Skeletal muscle tissue (tissue), 4 donors: Measurements from ENCODE around the gene BTG1. TPM values are rescaled to one million over a fixed set of nuclear protein-coding genes. Genes with fewer than 3 reads are reported as not detected.

Experiments
- H3K27ac ChIP-seq: one replicate; pipeline ENCODE4 v1.7.0; 2013; ENCODE audit warnings: mild to moderate bottlenecking, low read depth, low read length, inconsistent platforms
- H3K27me3 ChIP-seq, 3 donors: one replicate each; pipeline ENCODE4 v1.7.0; 2013; ENCODE audit warnings: low read length in 3 of 3; ENCODE audit not compliant: control insufficient read depth in 3 of 3, insufficient read depth in 3 of 3
- H3K36me3 ChIP-seq, 3 donors: one replicate each; pipeline ENCODE4 v1.7.0; 2013; ENCODE audit warnings: low read length in 3 of 3; ENCODE audit not compliant: control insufficient read depth in 3 of 3, insufficient read depth in 3 of 3
- H3K4me1 ChIP-seq, 3 donors: one replicate each; pipeline ENCODE4 v1.7.0; 2013; ENCODE audit warnings: low read length in 3 of 3, mild to moderate bottlenecking in 3 of 3; ENCODE audit not compliant: control insufficient read depth in 3 of 3, insufficient read depth in 3 of 3
- H3K4me3 ChIP-seq, 3 donors: one replicate each; pipeline ENCODE4 v1.7.0; 2013; ENCODE audit warnings: low read length in 3 of 3
- H3K9ac ChIP-seq, 3 donors: one replicate each; pipeline ENCODE4 v1.7.0; 2013; ENCODE audit warnings: low read length in 3 of 3, mild to moderate bottlenecking in 3 of 3, moderate library complexity in 2 of 3, low read depth in 1 of 3
- H3K9me3 ChIP-seq, 3 donors: one replicate each; pipeline ENCODE4 v1.7.0; 2013; ENCODE audit warnings: low read length in 3 of 3; ENCODE audit not compliant: control insufficient read depth in 3 of 3
- total RNA-seq: library from RNA; depleted of rRNA; stranded (reverse); fragments of >200 nt; gene quantifications from one replicate; pipeline ENCODE4 v1.2.3, GENCODE V29; 2014
- donor health status: Osteomylitis.

BTG1 gene
- total RNA-seq, 1 donor from 2014 or later = 26.1 TPM

GRCh38 chr12:92123780-92124688 is 21.6 kb downstream of the BTG1 start:
- Histone ChIP-seq H3K4me1 (no peaks in the 10 kb centered on the region), H3K9me3 (peaks cover 0 to 3% (median 0%) of the 10 kb centered on the region in 3 donors), H3K27ac (no peak overlapping the region)

GRCh38 chr12:92122941-92123779 is 22.5 kb downstream of the BTG1 start:
- Histone ChIP-seq H3K27me3 (no peaks in the 10 kb centered on the region), H3K4me3 (no peak overlapping the region), H3K27ac (no peak overlapping the region), H3K9me3 (peaks cover 0 to 3% (median 0%) of the 10 kb centered on the region in 3 donors), H3K36me3 (no peaks in the 10 kb centered on the region), H3K4me1 (no peaks in the 10 kb centered on the region), H3K9ac (no peak overlapping the region)

More at GRCh38 chr12:92123780-92124688, 21.6 kb downstream of the BTG1 start:
- Histone ChIP-seq H3K4me3 (no peak overlapping the region), H3K9ac (no peak overlapping the region), H3K36me3 (no peaks in the 10 kb centered on the region), H3K27me3 (no peaks in the 10 kb centered on the region)

DNA sequence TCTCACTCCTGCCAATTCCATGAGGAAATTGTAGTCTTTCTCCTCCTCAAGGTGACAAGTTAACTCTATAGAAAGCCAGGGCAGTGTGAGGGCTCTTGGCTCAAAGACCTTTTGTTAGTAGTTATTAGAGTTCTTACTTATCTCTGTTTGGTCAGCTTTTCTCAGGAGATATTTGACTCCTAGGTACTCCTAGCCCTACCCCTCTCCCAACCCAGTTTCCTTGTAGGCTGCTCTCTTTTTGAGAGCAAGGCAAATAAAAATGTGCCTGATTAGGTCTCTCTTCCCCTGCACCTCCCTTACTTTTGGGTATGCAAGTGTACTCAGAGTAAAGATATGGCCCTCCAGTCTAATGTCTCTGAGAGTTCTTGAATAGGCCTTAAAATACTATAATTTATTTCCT is 23.8 kb downstream of the BTG1 start:
- no peaks in the 10 kb centered on the region for H3K36me3 ChIP-seq
- no peaks in the 10 kb centered on the region for H3K4me1 ChIP-seq
- H3K27me3 ChIP-seq = no peaks in the 10 kb centered on the region
- peaks cover 0 to 3% (median 0%) of the 10 kb centered on the region in 3 donors for H3K9me3 ChIP-seq
- H3K9ac ChIP-seq = no peak overlapping the region
- no peak overlapping the region for H3K27ac ChIP-seq
- H3K4me3 ChIP-seq = no peak overlapping the region

DNA sequence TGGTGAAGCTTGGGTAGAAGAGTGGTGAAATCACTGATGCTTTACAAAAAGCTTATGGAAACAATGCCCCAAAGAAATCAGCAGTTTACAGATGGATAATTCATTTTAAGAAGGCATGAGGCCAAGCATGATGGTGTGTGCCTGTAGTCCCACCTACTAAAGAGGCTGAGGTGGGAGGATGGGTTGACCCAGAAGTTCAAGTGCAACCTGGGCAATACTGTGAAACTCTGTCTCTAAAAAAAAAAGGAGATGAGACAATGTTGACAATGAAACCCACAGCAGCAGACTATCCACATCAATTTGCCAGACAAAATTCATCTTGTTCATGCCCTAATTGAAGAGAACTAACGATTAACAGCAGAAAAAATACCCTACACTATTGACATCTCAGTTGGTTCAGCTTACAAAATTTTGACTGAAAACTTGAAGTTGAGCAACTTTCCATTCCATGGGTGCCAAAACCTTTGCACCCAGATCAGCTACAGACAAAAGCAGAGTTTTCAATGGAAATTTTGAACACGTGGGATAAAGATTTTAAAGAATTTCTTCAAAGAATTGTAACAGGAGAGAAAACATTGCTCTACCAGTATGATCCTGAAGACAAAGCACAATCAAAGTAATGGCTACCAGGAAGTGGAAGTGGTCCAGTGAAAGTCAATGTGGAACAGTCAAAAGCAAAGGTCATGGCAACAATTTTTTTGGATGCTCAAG is 26.7 kb downstream of the BTG1 start:
- H3K27ac ChIP-seq = no peak overlapping the region
- no peaks in the 10 kb centered on the region for H3K27me3 ChIP-seq
- H3K4me1 ChIP-seq = no peaks in the 10 kb centered on the region

GRCh38 chr12:92114834-92115233 is 30.8 kb downstream of the BTG1 start:
- no peak overlapping the region for H3K9ac ChIP-seq
- H3K36me3 ChIP-seq = no peaks in the 10 kb centered on the region
- H3K4me1 ChIP-seq = no peaks in the 10 kb centered on the region
- no peak overlapping the region for H3K27ac ChIP-seq
- H3K9me3 ChIP-seq = no peaks in the 10 kb centered on the region
- H3K4me3 ChIP-seq = no peak overlapping the region
- no peaks in the 10 kb centered on the region for H3K27me3 ChIP-seq

More for the DNA sequence above, 26.7 kb downstream of the BTG1 start:
- no peaks in the 10 kb centered on the region for H3K36me3 ChIP-seq
- H3K4me3 ChIP-seq = no peak overlapping the region
- peaks cover 0 to 3% (median 0%) of the 10 kb centered on the region in 3 donors for H3K9me3 ChIP-seq
- H3K9ac ChIP-seq = no peak overlapping the region

GRCh38 chr12:92111256-92111655 is 34.4 kb downstream of the BTG1 start:
- Histone ChIP-seq H3K4me3 (no peak overlapping the region), H3K27ac (no peak overlapping the region), H3K9me3 (no peaks in the 10 kb centered on the region), H3K36me3 (no peaks in the 10 kb centered on the region), H3K4me1 (no peaks in the 10 kb centered on the region), H3K9ac (no peak overlapping the region), H3K27me3 (no peaks in the 10 kb centered on the region)

- Histone ChIP-seq H3K9ac (no peak overlapping the region), H3K4me1 (no peaks in the 10 kb centered on the region), H3K4me3 (no peak overlapping the region), H3K36me3 (no peaks in the 10 kb centered on the region), H3K9me3 (no peaks in the 10 kb centered on the region), H3K27ac (no peak overlapping the region), H3K27me3 (no peaks in the 10 kb centered on the region)
These were observed 35.5 kb downstream of the BTG1 start for GRCh38 chr12:92110083-92110640.

GRCh38 chr12:92109613-92110012 is 36.0 kb downstream of the BTG1 start:
- Histone ChIP-seq H3K27me3 (no peaks in the 10 kb centered on the region), H3K4me1 (no peaks in the 10 kb centered on the region), H3K9me3 (no peaks in the 10 kb centered on the region), H3K36me3 (no peaks in the 10 kb centered on the region), H3K9ac (no peak overlapping the region), H3K27ac (no peak overlapping the region), H3K4me3 (no peak overlapping the region)

GRCh38 chr12:92108651-92109050 is 37.0 kb downstream of the BTG1 start:
- H3K4me3 ChIP-seq = no peak overlapping the region
- no peaks in the 10 kb centered on the region for H3K9me3 ChIP-seq
- H3K27me3 ChIP-seq = no peaks in the 10 kb centered on the region
- H3K27ac ChIP-seq = no peak overlapping the region
- H3K9ac ChIP-seq = no peak overlapping the region
- no peaks in the 10 kb centered on the region for H3K4me1 ChIP-seq
- no peaks in the 10 kb centered on the region for H3K36me3 ChIP-seq
